GM19324 (cell line): ENCODE results near the gene GLI2.

Source experiments
- ATAC-seq: cut with Tn5 transposase; IDR thresholded peaks from one replicate; pipeline ENCODE4 v1.9.1; 2021; ENCODE audit warnings: mild to moderate bottlenecking, moderate library complexity; ENCODE audit not compliant: unreplicated experiment, low FRiP score

The GLI2 gene

DNA sequence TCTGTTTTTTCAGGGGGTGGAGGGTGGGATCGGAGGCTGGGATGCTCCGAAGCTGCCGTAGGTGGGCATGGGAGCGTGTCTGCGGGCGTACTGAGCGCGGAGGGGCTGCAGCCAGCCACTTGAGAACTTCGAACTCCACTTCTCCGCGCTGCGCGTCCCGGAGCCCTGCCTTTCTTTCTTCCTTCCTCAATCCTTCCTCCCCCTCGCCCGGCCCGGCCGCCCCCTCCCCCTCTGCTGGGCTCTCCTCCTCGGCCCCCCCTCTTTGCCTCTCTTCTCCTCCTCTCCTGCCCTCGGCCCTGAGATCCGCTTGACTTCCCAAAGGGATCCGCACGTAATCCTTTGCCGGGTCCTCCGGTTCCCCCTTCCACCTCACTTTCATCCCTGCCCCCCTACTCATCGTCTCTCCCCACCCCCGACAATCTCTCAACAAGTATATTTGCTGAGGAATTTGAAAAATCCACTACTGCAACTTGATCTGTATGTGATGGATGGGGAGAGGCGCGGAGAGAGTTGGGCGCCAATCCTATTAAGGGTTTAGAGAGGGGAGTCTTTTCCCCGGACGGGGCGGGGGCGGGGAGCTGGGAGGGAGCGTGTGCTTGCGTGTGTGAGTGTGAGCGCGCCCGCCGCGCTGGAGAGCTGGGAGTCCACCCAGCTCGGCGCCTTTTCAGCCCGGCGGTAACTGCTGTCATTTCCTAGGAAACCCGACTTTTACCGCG, 1.1 kb downstream of the GLI2 start:
- ATAC-seq, result no peak

DNA sequence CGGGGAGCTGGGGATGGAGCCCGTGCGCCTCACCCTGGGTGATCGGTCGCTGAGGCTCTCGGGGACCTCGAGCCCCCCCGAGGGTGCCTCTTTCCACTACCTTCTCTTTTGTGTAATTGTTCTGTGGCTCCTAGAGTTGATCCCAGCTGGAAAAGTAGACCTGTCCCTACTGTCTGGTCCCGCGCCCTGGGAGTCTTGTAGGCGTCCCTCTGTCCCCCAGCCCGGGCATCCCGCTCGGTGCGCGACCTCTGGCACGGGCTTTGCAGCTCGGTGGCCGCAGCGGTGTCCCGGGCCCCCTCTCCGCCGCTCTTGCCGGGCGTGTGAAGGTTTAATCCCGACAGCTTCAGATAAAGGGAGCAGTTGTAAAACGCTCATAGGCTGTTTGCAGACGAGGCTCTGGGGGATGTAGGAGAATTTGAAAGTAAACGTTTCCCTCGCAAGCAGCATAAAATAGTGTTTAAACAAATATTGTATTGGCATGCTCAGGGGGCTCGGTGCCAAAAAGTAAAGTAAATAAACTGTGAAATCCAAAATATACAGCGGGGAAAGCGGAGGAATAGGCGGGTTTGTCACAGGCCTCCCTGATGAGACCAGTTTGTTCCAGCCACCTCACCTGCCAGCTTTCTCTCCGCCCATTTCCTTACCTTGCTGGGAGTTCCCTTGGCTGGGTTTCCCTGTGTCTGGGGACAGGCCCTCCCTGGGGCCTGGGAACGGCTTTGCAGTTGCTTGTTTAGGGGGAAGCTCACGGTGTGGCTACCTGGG, 1.9 kb downstream of the GLI2 start:
- ATAC-seq, result no peak

DNA sequence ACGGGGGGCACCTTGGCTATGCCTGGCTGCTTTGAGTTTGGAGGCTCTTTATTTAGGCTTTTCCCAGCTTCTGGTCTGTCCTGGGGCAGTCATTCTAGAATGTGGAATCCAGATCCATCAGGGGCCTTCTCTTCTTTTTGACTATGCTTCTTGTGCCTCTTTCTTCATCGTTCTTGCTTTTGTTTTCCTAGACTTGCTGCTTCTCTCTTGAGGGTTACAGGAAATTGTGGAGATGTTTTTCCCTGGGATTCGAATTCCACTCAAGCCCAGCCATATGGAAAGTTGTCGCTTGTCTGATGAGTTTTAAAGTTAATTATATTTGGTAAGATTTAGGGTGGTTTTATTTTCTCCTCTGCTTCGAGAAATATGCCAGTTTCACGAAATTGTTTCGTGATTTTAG, 2.4 kb downstream of the GLI2 start:
- no peak for ATAC-seq

DNA sequence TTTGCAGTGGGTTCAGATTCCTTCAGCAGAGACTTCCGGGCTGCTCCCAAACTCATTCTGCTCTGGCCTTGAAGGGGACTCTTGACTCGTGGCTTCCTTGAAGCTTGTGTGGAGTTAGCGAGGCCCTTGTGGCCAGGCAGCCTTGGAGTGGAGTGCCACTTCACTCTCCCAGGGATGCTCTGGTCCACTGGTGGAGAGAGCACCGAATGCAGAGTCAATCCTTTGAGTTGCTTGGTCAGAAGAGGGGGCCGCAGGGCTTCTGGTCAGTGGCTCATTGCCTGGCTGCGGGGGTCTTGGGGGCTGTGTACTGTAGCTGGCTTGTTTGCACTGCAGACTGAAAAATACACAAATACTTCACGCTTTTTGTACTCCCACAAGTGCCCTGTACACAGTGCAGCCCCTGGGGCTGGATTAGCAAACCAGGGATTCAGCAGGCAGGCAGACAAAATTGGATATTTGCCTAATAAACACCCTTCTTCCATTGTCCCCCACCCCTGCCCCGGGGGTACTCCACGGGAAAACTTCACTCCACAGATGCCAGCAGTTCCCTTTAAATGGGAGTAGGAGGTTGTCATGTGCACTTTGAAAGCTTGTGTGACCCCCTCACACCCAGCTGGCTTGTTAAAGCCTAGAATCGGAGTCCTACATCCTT, 3.2 kb downstream of the GLI2 start:
- no peak for ATAC-seq

DNA sequence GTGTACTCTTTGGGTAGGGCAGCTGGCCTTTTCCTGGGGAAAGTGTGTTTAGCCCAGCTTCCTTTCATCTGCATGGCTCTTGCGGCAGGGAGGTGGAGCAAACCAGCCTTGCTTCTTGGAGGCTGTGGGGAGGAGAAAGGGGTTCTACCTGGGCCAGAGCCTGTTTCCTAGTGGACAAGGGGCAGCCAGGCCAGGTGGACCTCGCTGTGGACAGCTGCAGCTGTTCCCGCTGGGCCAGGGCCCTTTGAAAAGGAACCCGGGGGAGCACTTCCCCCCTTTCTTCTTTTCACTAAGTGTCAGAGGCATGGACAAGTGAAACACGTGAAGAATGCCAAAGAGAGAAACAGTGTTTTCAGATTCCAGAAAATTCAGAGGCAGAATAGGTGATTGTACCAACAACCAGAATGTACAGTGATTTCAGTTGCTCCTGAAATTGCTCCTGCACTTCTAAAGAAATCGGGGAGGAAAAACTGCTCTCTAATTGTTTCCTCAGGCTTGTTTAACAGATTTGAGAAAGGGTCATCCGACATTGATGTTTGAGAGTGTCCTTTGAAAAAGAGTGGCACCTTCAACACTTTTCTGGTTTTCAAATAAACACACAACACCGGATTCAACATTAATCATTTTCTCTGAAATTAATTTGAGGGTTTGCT, 3.9 kb downstream of the GLI2 start:
- ATAC-seq, result no peak

DNA sequence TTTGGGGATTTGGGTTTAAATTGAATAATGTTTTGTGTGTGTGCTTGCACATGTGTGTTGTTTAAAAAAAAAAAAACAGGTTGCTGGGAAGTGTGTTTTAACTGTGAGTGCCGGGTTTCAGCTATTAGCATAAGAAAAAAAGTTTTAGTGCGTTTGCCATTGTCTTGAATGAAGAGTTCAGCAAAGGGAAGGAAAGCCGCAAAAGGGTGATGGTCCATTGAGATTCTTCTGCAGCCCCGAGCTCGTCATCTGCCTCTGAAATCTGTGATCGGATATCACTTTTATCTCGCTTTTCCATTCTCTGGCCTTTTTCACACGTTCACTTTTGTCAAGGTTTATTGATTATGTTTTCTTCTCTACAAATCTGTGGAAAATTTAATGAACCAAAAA, 4.7 kb downstream of the GLI2 start:
- ATAC-seq, result no peak

DNA sequence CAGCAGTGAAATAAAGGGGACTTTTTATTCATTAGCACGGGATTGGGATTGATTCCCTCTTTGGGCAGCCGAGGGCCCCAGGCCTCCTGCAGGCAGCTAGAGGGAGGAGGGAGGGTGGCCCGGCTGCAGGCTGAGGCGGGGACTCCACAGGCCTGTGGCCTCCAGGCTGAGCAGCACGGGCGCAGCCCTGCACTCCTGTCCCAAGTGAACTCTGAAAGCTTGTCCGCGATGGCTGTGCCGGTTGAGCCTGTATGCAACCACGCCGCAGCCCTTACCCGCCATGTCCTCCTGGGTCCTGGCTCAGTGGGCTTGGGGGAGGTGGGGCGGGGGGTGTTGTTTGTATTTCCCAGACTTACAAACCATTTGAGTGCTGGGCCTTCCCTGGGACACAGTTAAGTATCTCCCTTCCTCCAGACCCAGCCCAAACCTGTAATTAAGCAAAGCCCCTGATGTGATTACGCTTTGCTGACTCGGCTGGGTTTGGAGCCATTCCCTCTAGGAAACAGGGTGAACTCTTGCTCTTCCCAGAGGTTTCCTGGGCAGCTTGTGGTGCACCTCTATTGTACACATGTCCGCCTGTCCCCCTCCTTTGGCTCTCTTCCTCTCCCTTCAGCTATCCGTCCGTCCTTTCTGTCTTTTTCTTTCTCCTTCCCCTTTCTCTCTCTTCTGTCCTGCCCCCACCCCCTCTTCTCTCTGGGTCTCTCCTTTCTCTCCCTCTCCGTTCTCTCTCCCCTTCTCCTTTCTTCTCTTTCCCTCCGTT, 5.3 kb downstream of the GLI2 start:
- ATAC-seq, result no peak

DNA sequence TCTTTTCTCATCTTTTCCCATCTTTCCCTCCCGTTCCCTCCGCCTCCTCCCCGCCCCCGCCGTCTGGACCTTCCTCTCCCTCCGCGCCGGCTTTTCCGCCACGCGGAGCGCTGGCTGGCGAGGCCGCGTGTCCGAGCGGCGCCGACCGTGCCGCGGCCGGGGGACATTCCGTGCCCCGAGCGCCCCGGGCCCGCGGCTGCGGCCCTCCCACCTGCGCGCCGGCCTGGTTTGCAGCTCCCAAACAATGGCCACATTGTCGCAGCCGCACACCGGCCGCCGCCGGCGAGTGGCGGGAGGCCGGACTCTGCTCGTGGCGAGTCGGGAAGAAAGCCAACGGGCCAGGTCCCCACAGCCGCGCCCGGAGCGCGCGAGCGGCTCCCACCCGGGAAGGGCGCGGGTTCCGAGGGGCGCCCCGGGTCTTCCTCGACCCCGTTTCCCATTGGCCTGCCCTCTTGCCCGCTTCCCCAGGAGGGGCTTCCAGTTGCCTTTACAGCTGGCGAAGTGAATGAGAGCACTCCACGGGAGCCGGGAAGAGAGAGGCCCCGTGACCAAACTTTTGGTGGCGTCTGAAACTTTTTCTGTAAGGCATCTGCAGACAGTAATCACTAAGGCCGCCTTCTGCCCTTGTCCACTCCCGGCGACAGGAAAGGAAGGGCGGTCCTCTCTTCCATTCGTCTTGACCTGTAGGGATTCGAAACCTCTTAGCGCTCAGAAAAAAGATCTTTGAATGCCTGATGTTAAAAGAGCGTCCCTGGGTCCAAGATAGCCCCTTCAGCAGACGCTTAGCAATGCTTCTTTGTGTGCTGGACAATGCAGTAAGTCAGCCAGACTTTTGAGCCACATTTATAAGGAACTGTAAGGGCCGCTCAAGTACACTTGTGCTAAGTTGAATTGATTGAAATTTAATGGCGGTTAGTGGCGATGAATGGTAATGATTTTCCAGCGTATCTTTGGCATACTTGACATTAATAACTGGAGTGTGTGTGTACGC, 6.2 kb downstream of the GLI2 start:
- ATAC-seq, result no peak

DNA sequence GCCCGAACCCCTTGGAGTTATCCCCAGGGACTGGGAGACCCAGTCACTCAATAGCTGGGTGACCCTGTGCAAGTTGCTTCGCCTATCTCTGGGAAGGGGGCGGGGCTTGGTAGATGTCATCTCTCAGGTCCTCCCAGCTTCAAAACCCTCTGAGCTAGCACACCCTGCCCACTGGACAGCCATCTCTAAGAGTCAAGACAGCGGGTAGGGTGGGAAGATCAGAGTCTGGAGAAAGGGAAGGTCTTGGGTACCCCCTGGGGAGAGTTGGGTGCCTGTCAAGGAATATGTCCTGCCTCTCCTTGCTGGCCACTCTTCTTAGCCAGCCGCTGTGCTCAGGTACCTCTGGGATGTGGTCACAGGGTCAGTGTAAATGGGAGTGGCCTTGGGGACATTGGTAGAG, 8.0 kb downstream of the GLI2 start:
- no peak for ATAC-seq

DNA sequence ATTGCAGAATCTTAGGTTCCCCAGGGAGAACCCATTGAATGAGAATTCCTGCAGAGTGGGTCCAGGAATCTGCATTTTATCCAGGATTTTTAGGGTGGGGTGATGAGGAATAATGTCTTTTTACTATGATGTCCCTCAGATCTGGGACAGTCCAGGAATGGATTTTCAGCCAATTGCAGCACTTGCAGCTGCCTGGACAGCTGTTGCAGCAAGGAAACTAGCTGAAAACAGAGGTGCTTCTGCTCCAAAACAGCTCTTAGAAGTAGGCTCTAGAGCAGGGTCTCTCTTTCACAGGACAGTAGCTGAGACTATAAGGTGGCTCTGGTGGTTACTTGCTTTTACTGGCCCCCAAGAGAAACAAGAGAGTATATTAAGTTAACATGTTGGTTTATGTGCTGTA, 9.1 kb downstream of the GLI2 start:
- ATAC-seq, result no peak

DNA sequence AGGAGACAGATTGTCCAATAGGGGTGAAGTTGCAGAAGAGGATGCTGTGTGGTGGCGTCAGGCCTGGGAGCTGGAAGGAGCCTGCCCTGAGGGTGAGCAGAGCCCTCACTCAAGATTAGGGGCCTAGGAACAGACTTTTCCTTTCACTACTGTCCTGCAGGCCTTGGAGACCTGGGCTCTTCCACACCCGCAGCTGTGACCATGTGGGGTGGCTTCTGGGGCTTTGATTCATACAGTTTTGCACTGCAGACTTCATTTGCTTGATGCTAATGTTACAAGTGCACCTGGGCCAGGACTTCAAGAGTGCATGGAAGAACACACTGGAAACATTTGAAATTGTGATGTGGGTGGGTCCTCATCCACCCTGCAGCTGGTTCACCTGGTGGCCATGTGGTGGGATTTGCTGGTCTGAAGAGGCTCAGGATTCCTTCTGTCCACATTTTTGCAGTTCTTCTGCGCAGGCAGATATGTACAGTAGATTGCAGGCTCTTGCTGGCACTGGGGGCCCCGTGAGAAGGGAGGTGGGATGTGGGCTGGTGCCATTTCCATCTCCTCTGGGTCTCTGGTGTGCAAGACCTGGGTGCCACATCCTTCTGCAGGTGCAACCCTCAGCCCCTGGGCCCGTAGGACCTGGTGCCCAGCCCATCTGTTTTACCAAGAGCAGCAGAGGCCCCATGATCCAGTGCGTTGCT, 9.9 kb downstream of the GLI2 start:
- no peak for ATAC-seq

DNA sequence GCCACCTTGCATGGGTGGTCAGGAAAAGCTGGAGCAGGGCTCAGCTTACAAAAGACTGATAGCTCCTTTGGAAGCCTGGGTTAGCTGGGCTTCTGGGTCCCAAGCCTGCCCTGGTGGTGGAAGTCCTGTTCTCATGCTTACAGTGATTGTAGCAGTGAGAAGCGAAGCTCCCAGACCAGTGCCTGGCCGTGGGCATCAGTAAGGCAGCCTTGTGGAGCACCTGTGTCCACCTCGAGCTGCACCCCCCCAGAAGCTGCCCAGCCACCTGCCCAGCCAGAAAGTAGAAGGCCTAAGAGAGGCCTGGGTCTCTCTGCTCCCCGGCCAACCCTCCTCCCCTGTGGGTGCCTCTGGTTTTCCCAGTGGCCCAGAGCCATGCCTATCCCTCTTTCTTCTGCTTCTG, 10.5 kb downstream of the GLI2 start:
- no peak for ATAC-seq

DNA sequence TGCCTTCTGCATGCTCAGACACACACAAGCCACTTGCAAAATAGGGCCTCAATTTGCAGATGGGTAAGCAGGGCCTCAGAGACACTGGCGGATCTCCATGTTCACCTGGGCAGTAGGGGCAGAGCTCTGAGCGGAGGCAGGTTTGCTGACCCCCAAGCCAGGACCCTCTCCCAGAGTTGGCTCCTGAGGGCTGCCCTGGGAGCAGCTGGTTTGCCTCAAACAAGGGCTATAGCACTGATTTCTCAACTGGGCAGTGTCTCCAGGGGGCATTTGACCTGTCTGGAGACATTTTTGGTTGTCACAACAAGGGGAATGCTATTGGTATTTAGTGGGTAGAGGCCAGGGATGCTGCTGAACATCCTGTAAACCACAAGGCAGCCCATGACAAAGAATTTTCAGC, 11.6 kb downstream of the GLI2 start:
- ATAC-seq, result no peak

DNA sequence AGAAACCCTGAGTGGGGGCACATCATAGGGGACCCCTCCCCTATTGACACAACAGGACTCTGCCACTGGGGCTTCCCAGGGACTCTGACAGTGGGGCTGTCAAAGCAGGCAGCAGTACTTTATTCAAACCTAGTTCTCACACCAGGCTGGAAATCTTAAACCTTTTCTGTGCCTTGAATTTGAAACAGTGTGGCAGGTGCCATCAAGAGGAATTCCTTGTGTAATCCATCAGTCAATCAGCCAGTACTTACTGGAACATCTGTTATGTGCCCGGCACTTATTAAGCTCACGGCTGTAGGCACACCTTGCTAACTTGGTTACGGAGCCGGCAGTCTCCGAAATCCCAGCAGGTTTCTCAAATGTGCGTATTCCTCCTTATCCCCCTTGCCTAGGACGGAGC, 12.0 kb downstream of the GLI2 start:
- no peak for ATAC-seq

DNA sequence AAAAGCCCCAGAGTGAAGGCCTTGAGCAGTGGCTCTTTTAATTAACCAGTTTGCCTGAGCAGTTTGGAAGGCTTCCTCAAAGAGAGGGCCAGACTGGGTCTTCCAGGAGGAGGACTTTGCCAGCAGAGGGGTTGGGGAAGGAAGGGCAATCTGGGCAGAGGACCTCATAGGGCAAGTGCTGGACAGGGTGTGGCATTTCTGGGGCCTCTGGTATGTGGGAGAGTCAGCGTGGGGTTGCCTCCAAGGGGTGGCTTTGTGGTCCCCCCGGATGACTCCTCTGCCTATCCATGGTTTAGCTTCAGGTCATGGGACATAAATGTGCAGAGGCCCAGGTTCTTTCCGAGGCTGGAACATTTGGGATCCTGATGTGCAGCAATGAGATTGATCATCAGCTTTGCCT, 12.6 kb downstream of the GLI2 start:
- ATAC-seq, result no peak

DNA sequence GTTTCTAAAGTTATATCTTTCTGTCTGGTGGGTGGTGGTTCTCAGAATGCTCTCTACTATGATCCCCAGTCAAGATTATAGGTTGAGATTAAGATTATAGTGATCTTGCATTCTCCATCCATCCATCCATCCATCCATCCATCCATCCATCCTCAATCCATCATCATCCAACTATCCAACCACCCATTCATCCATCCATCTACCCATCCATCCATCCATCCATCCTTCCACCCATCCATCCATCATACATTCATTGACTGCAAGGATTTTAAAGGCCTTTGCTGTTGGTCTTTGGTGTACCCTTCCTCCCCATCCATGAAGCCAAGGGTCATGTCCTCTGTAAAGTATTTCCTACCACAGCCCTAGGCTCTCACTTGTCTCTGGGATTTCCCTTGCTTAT, 13.1 kb downstream of the GLI2 start:
- ATAC-seq, result no peak

DNA sequence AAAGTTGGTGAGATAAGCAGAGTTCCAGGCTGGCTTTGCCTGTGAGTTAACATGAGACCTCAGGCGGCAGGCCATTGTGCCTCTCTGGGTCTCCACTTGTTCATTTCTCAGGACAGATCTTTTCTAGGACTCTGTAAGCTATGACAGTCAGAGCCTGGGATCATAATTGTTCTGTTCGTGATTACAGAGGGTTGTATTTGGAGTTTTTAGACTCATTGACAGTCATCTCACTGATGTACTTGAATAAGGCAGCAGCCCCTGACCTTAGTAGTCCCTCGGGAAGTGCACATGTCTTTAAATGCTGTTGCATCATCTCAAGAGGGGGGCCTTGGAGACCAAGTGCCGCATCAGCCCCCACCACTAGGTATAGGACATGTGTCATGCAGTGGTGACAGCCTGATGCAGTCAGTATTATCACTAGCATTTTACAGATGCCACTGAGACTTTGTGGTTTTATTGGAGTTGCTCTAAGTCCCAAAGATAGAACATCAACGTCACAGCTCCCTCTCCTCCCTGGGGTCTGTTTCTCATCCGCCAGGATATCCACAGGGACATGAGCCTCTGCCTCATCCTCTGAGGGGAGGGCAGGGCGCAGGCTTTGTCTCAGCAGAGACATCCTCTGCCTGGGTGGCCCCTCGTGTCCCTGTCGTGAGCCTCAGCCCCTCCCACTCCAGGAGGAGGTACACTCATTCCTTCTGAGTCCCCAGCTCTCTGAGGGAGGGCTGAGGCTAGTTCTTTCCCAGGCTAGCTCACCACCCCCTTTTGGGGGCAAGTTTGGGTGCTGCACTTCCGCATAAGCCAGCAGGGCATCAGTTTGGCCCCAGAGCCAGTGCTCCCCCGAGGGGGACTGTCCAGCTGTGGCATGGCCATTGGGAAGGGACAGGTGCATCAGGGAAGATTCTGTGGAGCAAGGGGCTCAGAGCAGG, 14.1 kb downstream of the GLI2 start:
- no peak for ATAC-seq
